GM10266 (cell line): ENCODE results near the gene TRIM54.
"Not testable (repeated sequence)": the region's sequence is repeated elsewhere in the genome, so short reads cannot be mapped to it uniquely, and the experiment has no call there.

ENCODE experiments used
- DNase-seq: peaks from one replicate; pipeline ENCODE4 v3.0.0; 2012; ENCODE audit errors: extremely low spot score
- TF ChIP-seq, protein P1 (sequence below): IDR thresholded peaks from 2 replicates; pipeline ENCODE4 v1.5.1; 2012; ENCODE audit warnings: mild to moderate bottlenecking, low read depth; ENCODE audit not compliant: control insufficient read depth, insufficient read depth; ENCODE audit errors: missing control alignments

The TRIM54 gene

DNA sequence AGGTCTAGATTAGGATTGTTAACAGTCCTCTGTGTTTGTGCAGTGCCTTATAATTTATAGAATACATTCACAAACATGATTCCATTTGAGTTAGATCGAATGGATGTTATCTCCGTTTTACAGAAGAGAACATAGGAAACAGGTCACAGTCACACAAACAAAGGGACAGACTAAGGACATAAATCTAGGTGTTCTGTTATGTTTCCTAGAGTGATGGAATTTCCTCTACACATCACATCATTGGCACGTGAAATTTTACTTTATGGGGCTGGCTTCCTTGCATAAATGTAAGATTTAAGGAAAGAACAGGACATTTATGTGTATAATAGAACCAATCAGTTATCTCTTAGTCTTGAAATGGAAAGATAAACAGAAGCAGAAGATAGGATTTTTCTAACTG lies 6.4 kb downstream of the TRIM54 start:
- DNase-seq = no peak

DNA sequence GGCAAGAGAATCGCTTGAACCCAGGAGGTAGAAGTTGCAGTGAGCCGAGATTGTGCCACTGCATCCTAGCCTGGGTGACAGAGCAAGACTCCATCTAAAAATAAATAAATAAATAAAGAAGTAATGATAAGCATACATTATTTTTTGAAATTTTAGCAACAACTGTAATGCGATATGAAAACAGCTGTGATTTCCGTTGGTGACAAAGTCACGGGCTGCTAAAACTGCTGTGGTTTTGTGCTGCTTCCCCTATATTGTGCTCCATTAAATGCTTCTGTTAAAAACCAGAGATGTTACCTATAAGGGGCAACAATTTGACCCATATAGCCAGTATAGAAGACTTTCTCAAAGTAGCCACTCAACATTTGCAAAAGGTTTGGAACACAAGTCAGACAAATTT lies 8.3 kb downstream of the TRIM54 start:
- TF ChIP-seq, protein P1, sequence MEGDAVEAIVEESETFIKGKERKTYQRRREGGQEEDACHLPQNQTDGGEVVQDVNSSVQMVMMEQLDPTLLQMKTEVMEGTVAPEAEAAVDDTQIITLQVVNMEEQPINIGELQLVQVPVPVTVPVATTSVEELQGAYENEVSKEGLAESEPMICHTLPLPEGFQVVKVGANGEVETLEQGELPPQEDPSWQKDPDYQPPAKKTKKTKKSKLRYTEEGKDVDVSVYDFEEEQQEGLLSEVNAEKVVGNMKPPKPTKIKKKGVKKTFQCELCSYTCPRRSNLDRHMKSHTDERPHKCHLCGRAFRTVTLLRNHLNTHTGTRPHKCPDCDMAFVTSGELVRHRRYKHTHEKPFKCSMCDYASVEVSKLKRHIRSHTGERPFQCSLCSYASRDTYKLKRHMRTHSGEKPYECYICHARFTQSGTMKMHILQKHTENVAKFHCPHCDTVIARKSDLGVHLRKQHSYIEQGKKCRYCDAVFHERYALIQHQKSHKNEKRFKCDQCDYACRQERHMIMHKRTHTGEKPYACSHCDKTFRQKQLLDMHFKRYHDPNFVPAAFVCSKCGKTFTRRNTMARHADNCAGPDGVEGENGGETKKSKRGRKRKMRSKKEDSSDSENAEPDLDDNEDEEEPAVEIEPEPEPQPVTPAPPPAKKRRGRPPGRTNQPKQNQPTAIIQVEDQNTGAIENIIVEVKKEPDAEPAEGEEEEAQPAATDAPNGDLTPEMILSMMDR = no peak
- no peak for DNase-seq

More for the DNA sequence above, 6.4 kb downstream of the TRIM54 start:
- TF ChIP-seq, protein P1 = no peak

DNA sequence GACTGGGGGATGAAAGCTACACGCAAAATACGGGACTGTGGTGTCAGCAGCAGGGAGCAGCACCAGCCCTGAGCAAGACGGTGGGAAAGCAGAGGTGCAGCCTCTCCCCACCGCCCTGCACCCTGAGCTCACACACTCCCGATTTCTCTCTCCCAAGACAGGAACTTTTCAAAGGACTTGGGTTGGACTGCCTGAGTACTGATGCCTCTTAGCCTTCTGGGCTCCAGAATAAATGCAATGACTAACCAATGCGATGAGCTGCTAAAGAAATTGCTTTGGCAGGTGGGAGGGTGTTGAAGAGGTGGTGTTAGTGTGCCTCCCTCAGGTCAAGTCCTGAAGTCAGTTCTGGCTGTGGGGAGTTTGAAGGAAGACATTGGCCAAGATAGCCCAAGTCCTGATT lies 9.6 kb downstream of the TRIM54 start:
- TF ChIP-seq, protein P1 = no peak
- DNase-seq = no peak

DNA sequence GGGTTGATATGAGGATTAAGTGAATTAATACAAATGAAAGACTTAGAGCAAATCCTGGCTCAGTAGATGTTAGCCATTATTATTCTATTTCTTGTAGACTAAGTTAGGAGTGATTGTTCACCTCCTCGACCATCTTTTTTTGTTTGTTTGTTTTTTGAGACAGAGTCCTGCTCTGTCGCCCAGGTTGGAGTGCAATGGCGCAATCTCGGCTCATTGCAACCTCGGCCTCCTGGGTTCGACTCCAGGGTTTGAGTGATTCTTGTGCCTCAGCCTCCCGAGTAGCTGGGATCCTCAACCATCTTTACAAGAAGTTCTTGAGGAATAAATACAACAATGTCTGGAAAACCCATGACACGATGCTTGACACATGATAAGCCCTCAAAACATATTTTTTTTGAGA lies 12.7 kb downstream of the TRIM54 start:
- DNase-seq = no peak
- TF ChIP-seq, protein P1 = no peak

DNA sequence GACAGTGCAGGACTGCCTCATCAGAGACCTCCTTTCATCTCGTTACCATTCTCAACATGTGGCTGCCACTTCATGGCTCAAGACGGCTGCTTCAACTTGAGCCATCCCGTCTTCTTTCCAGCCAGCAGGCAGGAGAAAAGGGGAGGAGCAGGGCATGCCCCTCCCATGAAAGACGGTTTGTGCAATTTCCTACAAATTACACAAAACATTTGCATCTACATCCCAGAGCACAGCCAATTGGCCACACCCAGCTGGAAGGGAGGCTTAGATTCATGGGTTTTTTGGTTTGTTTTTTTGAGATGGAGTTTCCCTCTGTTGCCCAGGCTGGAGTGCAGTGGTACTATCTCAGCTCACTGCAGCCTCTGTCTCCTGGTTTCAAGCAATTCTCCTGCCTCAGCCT lies 14.3 kb downstream of the TRIM54 start:
- TF ChIP-seq, protein P1 = no peak

DNA sequence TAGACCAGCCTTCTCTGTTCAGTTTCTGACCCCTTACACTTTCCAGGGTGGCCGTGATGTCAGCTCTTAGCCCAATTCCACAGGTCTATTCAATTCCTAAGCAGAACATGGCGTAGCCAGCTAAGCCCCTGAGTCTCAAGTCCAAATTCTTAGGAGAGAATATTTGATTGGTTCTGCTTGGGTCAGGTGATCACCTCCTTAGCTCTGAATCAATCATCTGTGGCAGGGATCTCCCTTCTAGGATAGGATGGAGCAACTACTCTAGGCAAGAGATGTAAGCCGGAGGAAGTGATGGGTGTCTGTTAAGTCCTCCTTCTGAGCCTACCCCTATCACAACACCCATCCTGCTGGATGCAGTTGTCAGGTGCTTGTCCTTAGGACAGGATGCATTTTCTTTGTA lies 15.0 kb downstream of the TRIM54 start:
- no peak for DNase-seq

More for the DNA sequence above, 14.3 kb downstream of the TRIM54 start:
- DNase-seq = no peak

DNA sequence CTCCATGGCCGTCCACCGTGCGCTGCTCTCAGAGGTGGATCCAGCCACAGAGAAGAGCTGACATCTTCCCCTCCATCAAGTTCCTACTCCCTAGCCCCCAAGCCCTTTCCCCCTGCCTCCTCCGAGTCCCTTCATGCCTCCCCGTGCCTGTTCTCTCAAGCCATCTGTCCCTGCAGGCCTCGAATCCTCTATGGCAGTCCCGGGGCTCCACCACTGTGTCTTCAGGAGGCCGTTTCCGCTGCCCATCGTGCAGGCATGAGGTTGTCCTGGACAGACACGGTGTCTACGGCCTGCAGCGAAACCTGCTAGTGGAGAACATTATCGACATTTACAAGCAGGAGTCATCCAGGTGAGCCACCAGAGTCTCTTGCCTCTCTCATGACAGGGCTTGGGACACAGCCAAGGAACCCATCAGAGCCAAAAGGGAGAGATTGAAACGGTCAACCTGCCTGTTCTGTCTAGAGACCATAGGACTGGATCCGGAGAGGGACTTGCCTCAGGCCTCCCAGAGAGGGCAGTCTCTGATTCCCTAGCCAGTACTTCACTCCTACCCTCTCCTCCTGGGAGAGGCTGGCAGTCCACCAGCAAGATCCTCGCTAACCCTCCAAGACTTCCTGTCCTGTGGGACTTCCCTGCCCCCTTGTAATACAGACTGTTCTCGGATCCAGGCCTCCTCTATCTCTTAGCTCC lies 16.3 kb downstream of the TRIM54 start:
- TF ChIP-seq, protein P1 = no peak
- DNase-seq = no peak

More for the DNA sequence above, 15.0 kb downstream of the TRIM54 start:
- TF ChIP-seq, protein P1 = no peak

DNA sequence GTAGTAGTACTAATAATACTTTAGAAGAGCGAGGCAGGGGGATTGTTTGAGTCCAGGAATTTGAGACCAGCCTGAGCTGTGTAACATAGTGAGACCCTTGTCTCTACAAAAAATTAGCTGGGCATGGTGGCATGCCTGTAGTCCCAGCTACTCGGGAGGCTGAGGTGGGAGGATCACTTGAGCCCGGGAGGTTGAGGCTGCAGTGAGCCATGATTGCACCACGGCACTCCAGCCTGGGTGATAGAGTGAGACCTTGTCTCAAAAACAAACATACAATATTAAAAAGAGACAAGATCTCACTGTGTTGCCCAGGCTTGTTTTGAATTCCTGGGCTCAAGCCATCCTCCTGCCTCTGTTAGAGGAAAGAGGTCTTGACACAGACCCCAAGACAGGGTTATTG lies 18.4 kb downstream of the TRIM54 start:
- DNase-seq = not testable (repeated sequence)
